OCI-LY7 (cell line): Measurements from ENCODE around the gene MYRFL. TPM values are rescaled to one million over a fixed set of nuclear protein-coding genes. Genes with fewer than 3 reads are reported as not detected.

ENCODE experiments used
- BruUV-seq: library from RNA; stranded (reverse); fragments of 400-500 nt; replicated peaks from 2 replicates; lab custom pipeline; 2021; lab: Mats Ljungman, UMichigan
- CTCF ChIA-PET: fragments of 300-600 bp; sonication (Branson Sonifier 250); formaldehyde crosslinking; loops from one replicate; lab custom pipeline; 2022; ENCODE audit warnings: antibody characterized with exemption; ENCODE audit not compliant: unreplicated experiment; lab: Charles Lee
- POLR2A ChIA-PET: fragments of 300-600 bp; sonication (Branson Sonifier 250); formaldehyde crosslinking; loops from one replicate; lab custom pipeline; 2022; ENCODE audit warnings: antibody characterized with exemption; lab: Charles Lee
- DNase-seq: peaks from one replicate; pipeline ENCODE4 v3.0.0-alpha.2; 2015; ENCODE audit warnings: low spot score
- H2AFZ ChIP-seq: fragments of 200-600 bp; sonication (generic), shearing (Covaris generic); 2 replicates; pipeline ENCODE4 v1.6.1; 2014; ENCODE audit warnings: mild to moderate bottlenecking, antibody characterized with exemption, low read length, moderate library complexity
- H3K27ac ChIP-seq: fragments of 200-600 bp; sonication (generic); 2 replicates; pipeline ENCODE4 v1.5.1; 2014; ENCODE audit warnings: mixed run types, low read depth, mild to moderate bottlenecking, moderate library complexity, low read length, inconsistent platforms; ENCODE audit not compliant: poor library complexity, severe bottlenecking
- H3K36me3 ChIP-seq: fragments of 200-600 bp; sonication (generic); 2 replicates; pipeline ENCODE4 v1.6.1; 2014; ENCODE audit warnings: mild to moderate bottlenecking, antibody characterized with exemption, low read length, moderate library complexity, mixed read lengths; ENCODE audit not compliant: insufficient read depth
- H3K4me1 ChIP-seq: fragments of 200-600 bp; sonication (generic); 2 replicates; pipeline ENCODE4 v1.5.1; 2014; ENCODE audit warnings: mild to moderate bottlenecking, low read length; ENCODE audit not compliant: insufficient read depth, poor library complexity, severe bottlenecking
- H3K4me2 ChIP-seq: fragments of 200-600 bp; sonication (generic); 2 replicates; pipeline ENCODE4 v1.6.1; 2014; ENCODE audit warnings: mild to moderate bottlenecking, low read length
- H3K4me3 ChIP-seq: fragments of 200-600 bp; sonication (generic); 2 replicates; pipeline ENCODE4 v1.5.1; 2014; ENCODE audit warnings: mild to moderate bottlenecking, low read depth, low read length; ENCODE audit not compliant: poor library complexity, severe bottlenecking
- H3K79me2 ChIP-seq: fragments of 200-600 bp; sonication (generic); 2 replicates; pipeline ENCODE4 v1.6.1; 2016; ENCODE audit warnings: low read depth, mild to moderate bottlenecking, low read length, moderate library complexity, mixed read lengths; ENCODE audit not compliant: insufficient read depth
- H3K9me2 ChIP-seq: fragments of 200-600 bp; sonication (generic); 2 replicates; pipeline ENCODE4 v1.6.1; 2016; ENCODE audit warnings: mild to moderate bottlenecking, low read length, mixed read lengths; ENCODE audit not compliant: insufficient read depth
- H3K9me3 ChIP-seq: fragments of 200-600 bp; sonication (generic); 2 replicates; pipeline ENCODE4 v1.6.1; 2014; ENCODE audit warnings: mild to moderate bottlenecking, mixed run types, low read length, mixed read lengths
- H4K20me1 ChIP-seq: fragments of 200-600 bp; sonication (generic); 2 replicates; pipeline ENCODE4 v1.6.1; 2014; ENCODE audit warnings: mild to moderate bottlenecking, antibody characterized with exemption, low read length, moderate library complexity, mixed read lengths; ENCODE audit not compliant: insufficient read depth
- CTCF ChIP-seq: fragments of 200-600 bp; sonication (generic); conservative IDR thresholded peaks from 2 replicates; pipeline ENCODE4 v1.5.1; 2014; ENCODE audit warnings: mild to moderate bottlenecking, antibody characterized with exemption, low read length, moderate library complexity, mixed read lengths
- EZH2phosphoT487 ChIP-seq: fragments of 200-600 bp; sonication (generic); IDR thresholded peaks from 2 replicates; pipeline ENCODE4 v1.6.1; 2018; ENCODE audit warnings: low read depth, borderline replicate concordance, mild to moderate bottlenecking, mixed run types, antibody characterized with exemption, low read length, moderate library complexity, mixed read lengths
- intact Hi-C: fragments of 100-400 bp; cut with micrococcal nuclease; formaldehyde crosslinking; loops from one replicate; pipeline ENCODE4 v1.10.0; 2022; ENCODE audit not compliant: unreplicated experiment
- total RNA-seq, 2 experiments: library from RNA; depleted of rRNA in 1 of 2; stranded (reverse); fragments of >200 nt in 1 of 2; shearing (Covaris generic) in 1 of 2; gene quantifications; 2 replicates each; pipeline ENCODE4 v1.2.3, GENCODE V29; 2014 to 2022

Gene MYRFL
- total RNA-seq, 2 experiments from 2014 or later, result 0.41 TPM; not detected in 1

GRCh38 chr12:69927164-69927563 is 102.1 kb downstream of the MYRFL start:
- ChIA-PET POLR2A (interaction anchor here (0.6 to 1.4 kb wide), 2 partner anchors 29 to 43 kb away, joined by 4 to 7 read pairs; no protein-coding TSS in a partner anchor), CTCF (no interaction called here)
- Histone ChIP-seq H4K20me1 (no peaks in the 10 kb centered on the region), H2AFZ (peak overlapping the region; percentile 79), H3K4me1 (peaks cover 22% of the 10 kb centered on the region), H3K4me2 (peak overlapping the region; percentile 22), H3K27ac (no peak overlapping the region), H3K36me3 (no peaks in the 10 kb centered on the region), H3K79me2 (no peaks in the 10 kb centered on the region), H3K4me3 (no peak overlapping the region), H3K9me3 (no peaks in the 10 kb centered on the region), H3K9me2 (no peaks in the 10 kb centered on the region)
- no TSS peak for BruUV-seq
- TF ChIP-seq EZH2phosphoT487, result no peak
- no peak for TF ChIP-seq CTCF
- intact Hi-C loops, result no loop called here
- DNase-seq, result peak; percentile 36

- Histone ChIP-seq H3K4me2 (no peak overlapping the region), H4K20me1 (no peaks in the 10 kb centered on the region), H3K9me2 (no peaks in the 10 kb centered on the region), H3K79me2 (no peaks in the 10 kb centered on the region), H2AFZ (no peak overlapping the region), H3K9me3 (no peaks in the 10 kb centered on the region), H3K4me1 (peaks cover 33% of the 10 kb centered on the region), H3K27ac (no peak overlapping the region), H3K36me3 (no peaks in the 10 kb centered on the region), H3K4me3 (no peak overlapping the region)
- ChIA-PET POLR2A (interaction anchor here (0.9 to 1.3 kb wide), 5 partner anchors 9 to 100 kb away, joined by 3 to 7 read pairs (median 3); no protein-coding TSS in a partner anchor), CTCF (interaction anchor here (1.0 kb wide), 1 partner anchor 20 kb away, joined by 4 read pairs; no protein-coding TSS in a partner anchor)
- BruUV-seq, result no TSS peak
- intact Hi-C loops, result no loop called here
- no peak for DNase-seq
- TF ChIP-seq EZH2phosphoT487 (no peak), CTCF (no peak)
These were observed 104.1 kb downstream of the MYRFL start for GRCh38 chr12:69929125-69929524.

- no peak for TF ChIP-seq EZH2phosphoT487
- TF ChIP-seq CTCF, result no peak
- DNase-seq, result no peak
- no peak overlapping the region for H3K4me2 ChIP-seq
- H3K36me3 ChIP-seq, result no peaks in the 10 kb centered on the region
- H3K4me1 ChIP-seq, result peaks cover 33% of the 10 kb centered on the region
- no peaks in the 10 kb centered on the region for H3K9me3 ChIP-seq
- no peak overlapping the region for H3K27ac ChIP-seq
- H4K20me1 ChIP-seq, result no peaks in the 10 kb centered on the region
- H3K9me2 ChIP-seq, result no peaks in the 10 kb centered on the region
- H2AFZ ChIP-seq, result no peak overlapping the region
- H3K79me2 ChIP-seq, result no peaks in the 10 kb centered on the region
- CTCF ChIA-PET, result interaction anchor here (1.0 kb wide), 1 partner anchor 21 kb away, joined by 4 read pairs; no protein-coding TSS in a partner anchor
- BruUV-seq, result no TSS peak
- H3K4me3 ChIP-seq, result no peak overlapping the region
- POLR2A ChIA-PET, result interaction anchor here (0.6 to 1.3 kb wide), 4 partner anchors 8 to 112 kb away, joined by 3 to 7 read pairs (median 4); no protein-coding TSS in a partner anchor
- intact Hi-C loops, result no loop called here
These were observed 104.5 kb downstream of the MYRFL start for GRCh38 chr12:69929531-69929930.
